Islet precursor cell (in vitro differentiated cells): Measurements from ENCODE around the gene DNMT3B.
"Not testable (repeated sequence)": the region's sequence is repeated elsewhere in the genome, so short reads cannot be mapped to it uniquely, and the experiment has no call there.

Experiments used
- DNase-seq: peaks from one replicate; pipeline ENCODE4 v3.0.0-alpha.2; 2018

DNMT3B gene

GRCh38 chr20:32761831-32762753, at the start of gene DNMT3B:
TSS of gene DNMT3B (plus strand) at chr20:32762385. CDS start at chr20:32780324, 17,939 bp downstream.
- DNase-seq: peak; percentile 97

DNA sequence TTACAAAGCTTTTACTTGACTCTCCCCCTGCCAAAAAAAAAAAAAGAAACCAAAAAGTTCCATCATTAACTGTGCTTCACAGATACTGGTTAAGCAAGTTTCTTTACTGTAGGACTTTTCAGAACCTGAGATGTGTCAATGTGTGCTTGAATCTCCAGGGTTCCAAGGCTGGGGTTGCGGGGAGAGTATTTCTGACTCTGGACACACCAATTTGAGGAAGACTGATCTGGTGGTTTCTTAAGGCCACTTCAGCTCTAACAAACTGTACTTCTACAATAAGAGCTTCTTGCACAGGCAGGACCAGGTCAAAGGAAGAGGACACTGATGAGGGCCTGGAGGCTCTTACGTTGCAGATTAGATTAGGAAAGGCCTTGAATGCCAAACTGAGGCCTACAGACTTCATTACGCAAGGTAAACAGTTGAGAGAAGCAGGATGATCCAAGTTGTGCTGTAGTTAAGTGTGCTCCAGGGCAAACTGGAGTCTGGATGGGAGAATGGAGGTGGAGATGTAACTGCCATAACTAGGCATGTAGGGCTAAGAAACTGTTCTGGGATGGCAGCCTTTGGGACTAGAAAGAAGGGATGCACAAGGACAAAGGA, 43.3 kb upstream of the DNMT3B start:
- DNase-seq: peak; percentile 57

DNA sequence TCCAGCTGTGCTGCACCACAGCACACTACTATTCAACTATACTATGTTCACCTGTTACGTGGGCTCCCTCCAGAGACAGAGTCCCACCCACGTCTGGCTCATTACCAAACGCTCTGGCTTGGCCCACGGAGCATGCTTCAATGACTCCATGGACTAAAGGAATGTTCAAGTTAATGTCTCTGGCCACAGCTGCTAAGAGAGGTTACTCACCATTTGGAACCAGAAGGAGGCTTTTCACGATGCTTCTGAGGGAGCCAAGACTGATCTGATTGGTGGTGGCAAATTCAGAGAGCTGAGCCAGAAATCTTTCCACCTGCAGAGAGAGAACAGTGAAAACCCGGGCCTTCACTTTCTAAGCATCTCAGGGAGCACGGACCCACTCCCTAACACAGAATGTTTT, 34.5 kb upstream of the DNMT3B start:
- DNase-seq: peak; percentile 89

- DNase-seq: not testable (repeated sequence)
Observed at GRCh38 chr20:32728435-32728834, 33.8 kb upstream of the DNMT3B start.

- DNase-seq: not testable (repeated sequence)
Observed at GRCh38 chr20:32729334-32729733, 32.9 kb upstream of the DNMT3B start.

- no peak for DNase-seq
Observed at GRCh38 chr20:32731882-32732266, 30.3 kb upstream of the DNMT3B start.

GRCh38 chr20:32737371-32738223, 24.6 kb upstream of the DNMT3B start:
- no peak for DNase-seq

DNA sequence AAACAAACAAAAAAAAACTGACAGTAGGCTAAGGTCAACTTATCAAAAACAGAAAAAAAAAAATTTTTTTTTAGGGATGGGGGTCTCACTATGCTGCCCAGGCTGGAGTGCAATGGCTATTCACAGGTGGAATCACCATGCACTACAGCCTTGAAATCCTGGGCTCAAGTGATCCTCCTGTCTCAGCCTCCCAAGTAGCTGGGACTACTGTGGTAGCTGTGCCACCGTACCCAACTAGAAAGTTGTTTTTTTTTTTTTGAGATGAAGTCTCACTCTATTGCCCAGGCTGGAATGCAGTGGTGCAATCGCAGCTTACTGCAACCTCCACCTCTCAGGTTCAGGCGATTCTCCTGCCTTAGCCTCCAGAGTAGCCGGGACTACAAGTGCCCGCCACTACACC, 21.0 kb upstream of the DNMT3B start:
- no peak for DNase-seq

- DNase-seq: no peak
Observed at GRCh38 chr20:32742322-32743236, 19.6 kb upstream of the DNMT3B start.

DNA sequence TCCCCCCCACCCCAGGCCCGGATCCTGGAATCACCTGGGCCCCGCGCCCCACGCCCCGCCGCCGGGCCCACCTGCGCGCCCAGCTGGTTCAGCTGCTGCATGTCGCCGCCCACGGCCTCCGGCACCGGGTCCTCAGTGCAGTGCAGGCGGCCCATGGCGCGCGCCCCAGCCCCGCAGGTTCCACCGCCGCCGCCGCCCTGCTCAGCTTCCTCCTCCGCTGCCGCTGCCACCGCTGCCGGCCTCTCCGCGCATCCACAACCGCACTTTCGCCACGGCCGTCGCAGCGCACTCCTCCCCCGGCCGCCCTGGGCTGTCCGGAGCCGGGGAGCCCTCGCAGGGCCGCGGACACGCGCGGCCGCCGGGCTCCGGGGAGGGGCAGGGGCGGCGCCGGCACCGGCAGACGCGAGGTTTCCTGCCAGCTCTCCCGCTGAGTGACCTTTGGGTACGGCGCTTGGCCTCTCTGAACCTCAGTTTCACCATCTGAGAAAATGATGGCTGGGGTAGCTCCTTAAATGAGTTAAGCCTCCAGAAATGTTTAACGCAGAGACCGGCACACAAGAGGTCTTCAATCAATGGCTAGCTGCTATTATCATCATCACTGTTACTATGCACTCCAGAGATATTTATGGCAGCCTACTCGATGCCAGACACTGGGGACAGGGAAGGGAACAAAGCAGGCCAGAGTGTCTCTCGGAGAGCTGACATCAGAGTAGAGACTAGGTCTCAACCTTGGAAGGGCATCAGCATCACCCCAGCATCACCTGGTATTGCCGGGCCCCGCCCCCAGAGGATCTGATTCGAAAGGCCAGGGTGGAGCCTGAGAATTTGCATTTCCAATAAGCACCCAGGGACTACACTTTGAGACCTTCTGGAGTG, 18.7 kb upstream of the DNMT3B start, which contains the start of gene COMMD7:
COMMD7 (minus strand) TSS at position 231 of the 876 bp plus-strand sequence; CDS start at position 155, 76 bp downstream.
- DNase-seq: peak; percentile 88

DNA sequence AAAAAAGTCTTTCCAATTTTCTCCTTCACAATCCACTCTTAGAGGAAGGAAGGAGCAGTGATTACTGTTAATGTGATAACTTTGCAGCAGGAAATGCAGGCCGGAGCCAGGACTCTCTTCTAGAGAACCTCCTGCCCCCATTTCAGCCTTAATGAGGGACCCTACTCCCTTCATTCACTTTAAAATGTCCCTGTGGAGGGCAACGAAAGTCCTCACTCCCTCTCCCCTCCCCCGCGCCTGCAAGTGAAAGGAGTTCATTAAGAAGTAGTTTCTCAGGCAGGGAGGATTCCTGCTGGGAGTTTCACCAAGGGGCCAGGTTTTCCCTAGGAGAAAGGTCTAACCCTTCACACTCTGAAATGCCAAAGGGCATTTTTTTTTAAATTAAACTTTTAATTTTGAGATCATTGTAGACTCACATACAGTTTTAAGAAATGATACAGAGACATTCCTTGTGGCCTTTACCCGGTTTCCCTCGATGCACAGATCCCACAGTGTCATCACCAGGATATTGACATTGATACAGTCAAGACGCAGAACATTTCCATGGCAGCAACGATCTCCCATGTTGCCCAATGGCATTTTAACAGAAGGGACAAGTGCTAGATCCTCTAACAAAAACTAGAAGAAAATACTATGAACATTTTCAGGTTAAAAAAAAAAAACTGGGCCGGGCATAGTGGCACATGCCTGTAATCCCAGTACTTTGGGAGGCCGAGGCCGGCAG, 12.1 kb upstream of the DNMT3B start:
- peak; percentile 73 for DNase-seq

GRCh38 chr20:32751293-32751692, 10.9 kb upstream of the DNMT3B start:
- no peak for DNase-seq

- DNase-seq: no peak
Observed at GRCh38 chr20:32751702-32752457, 10.3 kb upstream of the DNMT3B start.

GRCh38 chr20:32752458-32753250, 9.5 kb upstream of the DNMT3B start:
- no peak for DNase-seq

- DNase-seq: no peak
Observed at GRCh38 chr20:32753731-32754130, 8.5 kb upstream of the DNMT3B start.

DNA sequence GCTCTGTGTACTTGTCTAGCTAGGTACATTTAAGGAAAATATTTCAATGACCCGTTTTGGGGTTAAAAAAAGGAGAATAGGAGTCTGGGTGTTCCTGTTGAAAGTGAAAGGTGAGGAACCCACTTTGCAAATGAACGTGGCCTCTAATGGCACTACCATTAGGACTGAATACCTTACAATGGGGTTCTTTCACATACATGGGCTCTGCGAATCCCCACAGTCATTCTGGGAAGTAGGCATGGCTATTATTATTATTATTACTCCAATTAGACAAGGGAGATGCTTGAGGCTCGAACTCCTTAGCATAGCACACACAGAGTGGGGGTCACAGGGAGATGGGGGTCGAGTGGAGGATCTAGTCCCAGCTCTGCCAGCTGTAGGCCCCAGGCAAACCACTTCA, 6.0 kb upstream of the DNMT3B start:
- no peak for DNase-seq

GRCh38 chr20:32761417-32761830, 761 bp upstream of the DNMT3B start:
- no peak for DNase-seq

DNA sequence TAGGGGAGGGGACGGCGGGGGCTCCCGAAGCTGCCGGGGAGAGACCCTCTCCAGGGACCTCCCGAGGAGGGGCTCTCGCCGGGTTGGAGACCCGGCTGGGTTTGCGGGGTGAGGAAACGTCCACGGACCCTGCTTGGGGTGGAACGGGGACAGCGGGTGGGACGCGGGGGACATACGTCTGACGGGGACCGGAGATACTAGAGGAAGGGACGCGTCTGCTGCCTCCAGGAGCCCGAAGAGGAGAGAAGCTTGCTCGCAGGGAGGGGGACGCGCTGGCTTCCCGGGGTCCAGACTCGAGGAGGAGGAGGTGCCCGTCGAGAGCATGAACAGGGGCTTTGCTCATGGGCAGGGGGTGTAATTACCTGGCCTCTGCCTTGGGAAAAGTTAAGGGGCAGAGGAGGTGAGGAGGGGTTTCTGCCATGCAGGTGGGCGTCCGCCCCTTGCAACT, 593 bp downstream of the DNMT3B start:
- no peak for DNase-seq
